22Rv1 (cell line): ENCODE data around the gene ZBTB8OS.

Source experiments
- H3K27ac ChIP-seq: fragments of 450-650 bp; 2 replicates; pipeline ENCODE4 v1.5.1; 2017
- CTCF ChIP-seq: fragments of 450-650 bp; IDR thresholded peaks from 2 replicates; pipeline ENCODE4 v1.5.1; 2017; ENCODE audit warnings: mild to moderate bottlenecking
- ZFX ChIP-seq: fragments of 450-650 bp; IDR thresholded peaks from 2 replicates; pipeline ENCODE4 v1.6.1; 2017; ENCODE audit warnings: antibody characterized with exemption, borderline replicate concordance

Gene ZBTB8OS

GRCh38 chr1:32626176-32626575, 24.2 kb downstream of the ZBTB8OS start:
- no peak overlapping the region for H3K27ac ChIP-seq
- no peak for TF ChIP-seq ZFX

DNA sequence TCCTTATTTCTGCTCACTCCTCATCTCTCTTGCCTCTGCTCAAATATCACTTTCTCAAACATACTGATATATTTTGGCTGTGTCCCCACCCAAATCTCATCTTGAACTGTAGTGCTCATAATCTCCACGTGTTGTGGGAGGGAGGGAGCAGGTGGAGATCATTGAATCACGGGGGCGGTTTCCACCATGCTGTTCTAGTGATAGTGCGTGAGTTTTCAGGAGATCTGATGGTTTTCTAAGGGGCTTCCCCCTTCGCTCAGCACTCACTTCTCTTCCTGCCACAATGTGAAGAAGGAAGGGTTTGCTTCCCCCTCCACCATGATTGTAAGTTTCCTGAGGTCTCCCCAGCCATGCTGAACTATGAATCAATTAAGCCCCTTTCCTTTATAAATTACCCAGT, 26.6 kb downstream of the ZBTB8OS start:
- no peak for TF ChIP-seq CTCF
- TF ChIP-seq ZFX, result no peak
- H3K27ac ChIP-seq, result no peak overlapping the region

DNA sequence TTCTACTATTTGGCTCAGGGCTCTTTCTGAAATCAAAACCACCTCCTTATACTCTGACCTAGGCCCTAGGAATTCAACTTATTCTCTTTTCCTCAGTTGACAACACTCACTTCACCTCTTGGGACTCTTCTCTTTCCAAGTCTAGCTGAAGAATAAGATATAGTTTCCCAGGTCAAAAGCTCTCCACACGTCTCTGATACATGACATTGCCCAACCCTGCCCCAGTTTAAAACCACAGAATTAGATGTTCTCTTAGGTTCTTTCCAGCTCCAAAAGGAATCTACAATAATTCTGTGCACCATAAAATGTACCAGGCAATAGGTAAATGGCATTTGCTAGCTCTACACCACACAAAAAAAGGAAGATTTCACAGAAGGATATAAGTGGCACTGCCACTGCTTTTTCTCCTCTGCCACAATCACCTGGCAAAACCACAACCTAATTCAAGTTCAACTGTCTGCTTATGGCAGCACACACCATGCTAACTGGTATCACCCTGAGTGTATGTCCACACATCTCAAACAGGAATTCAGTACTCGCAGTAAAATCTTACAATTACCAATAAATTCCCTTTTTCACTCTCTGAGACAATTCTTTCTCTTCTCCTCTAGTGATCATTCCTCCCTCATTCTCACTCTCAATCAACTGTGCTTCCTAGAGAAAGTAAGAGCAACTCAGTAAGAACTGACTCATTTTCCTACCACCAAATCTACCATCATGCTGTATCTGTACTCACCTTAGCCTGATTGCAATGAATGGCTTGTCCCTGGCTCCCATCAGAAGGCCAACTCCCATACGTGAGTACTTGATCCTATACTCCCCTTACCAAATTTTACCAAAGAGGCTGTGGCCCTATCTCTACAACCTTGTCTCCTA, 27.3 kb downstream of the ZBTB8OS start:
- no peak overlapping the region for H3K27ac ChIP-seq
- TF ChIP-seq CTCF (no peak), ZFX (no peak)

DNA sequence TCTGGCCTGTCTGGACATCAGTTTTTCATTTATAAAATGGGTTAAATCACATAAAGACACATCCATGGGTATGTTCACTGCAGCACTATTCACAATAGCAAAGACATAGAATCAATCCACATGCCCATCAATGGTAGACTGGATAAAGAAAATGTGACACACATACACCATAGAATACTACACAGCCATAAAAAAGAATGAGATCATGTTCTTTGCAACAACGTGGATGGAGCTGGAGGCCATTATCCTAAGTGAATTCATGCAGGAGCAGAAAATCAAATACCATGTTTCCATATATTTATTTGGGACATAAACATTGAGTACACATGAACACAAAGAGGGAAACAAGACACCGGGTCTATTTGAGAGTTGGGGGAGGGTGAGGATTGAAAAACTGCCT, 28.1 kb downstream of the ZBTB8OS start:
- no peak overlapping the region for H3K27ac ChIP-seq
- TF ChIP-seq CTCF, result no peak

GRCh38 chr1:32619701-32620485, 30.5 kb downstream of the ZBTB8OS start:
- TF ChIP-seq ZFX, result no peak
- no peak for TF ChIP-seq CTCF
- no peak overlapping the region for H3K27ac ChIP-seq

DNA sequence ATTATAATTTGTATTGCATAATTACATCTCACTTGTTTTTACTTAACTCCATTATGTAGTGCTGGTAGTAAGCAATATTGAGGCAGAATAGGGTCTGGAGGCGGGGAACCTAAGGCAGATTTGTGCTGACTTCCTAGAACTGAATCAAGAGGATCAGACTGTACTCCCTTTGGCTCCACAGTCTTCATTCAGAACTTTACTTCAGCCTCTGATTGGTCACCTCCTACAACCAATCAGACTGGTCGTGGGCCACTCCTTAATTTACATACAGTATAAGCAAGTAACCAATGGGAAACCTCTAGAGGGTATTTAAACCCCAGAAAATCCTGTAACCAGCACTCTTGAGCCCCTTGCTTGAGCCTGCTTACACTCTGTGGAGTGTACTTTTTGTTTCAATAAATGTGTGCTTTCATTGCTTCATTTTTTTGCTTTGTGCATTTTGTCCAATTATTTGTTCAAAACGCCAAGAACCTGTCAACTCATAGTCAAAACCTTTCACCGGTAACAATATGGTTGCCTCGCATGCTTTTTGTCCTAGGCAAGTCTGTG, 31.6 kb downstream of the ZBTB8OS start:
- no peak overlapping the region for H3K27ac ChIP-seq
- no peak for TF ChIP-seq CTCF
- no peak for TF ChIP-seq ZFX

DNA sequence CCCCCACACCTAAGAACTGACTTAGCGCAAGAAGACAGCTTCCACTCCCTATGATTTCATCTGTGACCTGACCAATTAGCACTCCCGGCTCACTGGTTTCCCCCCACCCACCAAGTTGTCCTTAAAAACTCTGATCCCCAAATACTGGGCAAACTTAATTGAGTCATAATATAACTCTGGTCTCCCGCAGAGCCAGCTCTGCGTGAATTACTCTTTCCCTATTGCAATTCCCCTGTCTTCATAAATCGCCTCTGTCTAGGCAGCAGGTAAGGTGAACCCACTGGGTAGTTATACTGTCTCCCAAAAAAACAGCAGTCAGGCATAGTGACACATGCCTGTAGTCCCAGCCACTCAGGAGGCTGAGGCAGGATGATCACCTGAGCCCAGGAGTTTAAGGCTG, 36.9 kb downstream of the ZBTB8OS start:
- H3K27ac ChIP-seq, result no peak overlapping the region
- TF ChIP-seq ZFX (no peak), CTCF (no peak)
